NCI-H2196 (cell line): Measurements from ENCODE around the gene PIP5K1C.
"Not testable (repeated sequence)": the region's sequence is repeated elsewhere in the genome, so short reads cannot be mapped to it uniquely, and the experiment has no call there.

Experiments used
- DNase-seq: peaks from one replicate; lab custom pipeline; 2025; ENCODE audit not compliant: unreplicated experiment; lab: John Stamatoyannopoulos, UW

The PIP5K1C gene

DNA sequence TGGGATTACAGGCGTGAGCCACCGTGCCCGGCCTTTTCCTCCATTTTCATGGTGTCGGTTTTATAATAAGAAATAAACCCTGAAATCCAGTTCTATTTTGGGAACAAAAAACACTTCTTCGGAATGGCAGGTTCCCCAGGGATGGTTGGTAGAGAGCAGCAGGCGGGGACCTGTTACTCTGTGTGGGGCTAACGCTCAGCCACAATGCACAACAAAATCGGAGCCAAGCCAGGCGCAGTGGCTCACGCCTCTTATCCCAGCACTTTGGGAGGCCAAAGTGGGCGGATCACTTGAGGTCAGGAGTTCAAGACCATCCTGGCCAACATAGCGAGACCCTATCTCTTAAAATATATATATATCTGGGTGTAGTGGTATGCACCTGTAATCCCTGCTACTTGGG is 99.2 kb downstream of the PIP5K1C start:
- no peak for DNase-seq

DNA sequence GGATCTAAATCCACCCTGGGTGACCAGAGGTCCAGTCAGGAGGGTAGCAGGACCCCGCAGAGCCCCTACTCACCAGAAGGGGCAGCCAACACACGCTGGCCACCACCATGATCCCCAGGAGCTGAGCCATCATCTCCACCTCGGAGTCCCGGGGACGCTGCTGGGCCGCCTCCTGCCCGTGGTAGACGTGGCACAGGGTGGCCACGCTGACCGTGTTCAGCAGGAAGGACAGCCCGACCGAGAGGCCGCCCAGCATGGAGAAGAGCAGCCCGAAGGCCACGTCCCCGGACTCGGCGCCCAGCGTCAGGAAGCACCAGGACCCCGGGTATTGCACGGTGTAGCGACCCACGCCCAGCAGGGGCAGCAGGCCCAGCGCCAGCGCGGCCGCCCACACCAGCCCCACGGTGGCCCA is 100.5 kb downstream of the PIP5K1C start:
- no peak for DNase-seq

DNA sequence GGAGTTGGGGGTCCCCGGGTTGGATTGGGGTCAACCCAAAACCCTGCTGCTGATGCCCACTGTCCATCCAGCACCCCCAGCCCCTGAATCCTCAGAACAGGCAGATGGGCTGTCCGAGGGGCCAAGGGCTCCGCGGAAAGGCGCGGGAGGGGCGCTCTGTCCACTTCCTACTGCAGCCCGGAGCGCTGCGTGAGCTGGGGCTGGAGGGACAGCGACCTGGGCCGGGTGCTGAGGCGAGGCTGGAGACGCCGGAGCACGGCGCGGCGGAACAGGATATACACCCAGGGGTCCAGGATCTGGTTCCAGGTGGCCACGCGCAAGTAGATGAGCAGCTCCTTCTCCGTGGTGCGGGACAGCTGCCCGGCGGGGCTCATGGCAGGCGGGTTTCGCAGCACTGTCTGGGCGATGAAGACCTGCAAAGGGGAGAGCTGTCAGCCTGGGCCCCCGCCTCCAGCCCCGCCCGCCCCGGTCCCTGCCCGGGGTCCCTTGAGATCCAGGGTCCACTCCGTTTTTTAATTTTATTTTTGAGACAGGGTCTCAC is 104.7 kb downstream of the PIP5K1C start:
- DNase-seq, result no peak

DNA sequence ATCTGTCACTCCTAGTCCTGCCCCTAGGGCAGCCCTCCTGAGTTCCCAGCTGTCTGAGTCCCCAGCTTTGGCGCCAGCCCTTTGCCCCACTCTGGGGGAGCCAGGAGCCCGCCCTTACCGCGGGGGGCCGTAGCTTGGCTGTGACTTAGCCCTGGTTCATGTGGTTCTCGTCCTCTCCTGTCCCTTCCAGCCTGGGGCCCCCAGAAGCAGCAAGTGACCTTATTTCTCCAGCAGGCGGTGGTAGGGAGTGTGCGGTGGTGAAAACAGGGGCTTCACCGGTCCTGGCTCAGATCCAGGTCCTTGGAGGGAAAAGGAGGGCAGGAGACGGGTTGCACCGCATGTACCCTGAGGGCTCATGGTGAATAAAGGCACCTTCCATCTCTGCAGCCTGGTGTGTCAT is 107.1 kb downstream of the PIP5K1C start:
- no peak for DNase-seq

DNA sequence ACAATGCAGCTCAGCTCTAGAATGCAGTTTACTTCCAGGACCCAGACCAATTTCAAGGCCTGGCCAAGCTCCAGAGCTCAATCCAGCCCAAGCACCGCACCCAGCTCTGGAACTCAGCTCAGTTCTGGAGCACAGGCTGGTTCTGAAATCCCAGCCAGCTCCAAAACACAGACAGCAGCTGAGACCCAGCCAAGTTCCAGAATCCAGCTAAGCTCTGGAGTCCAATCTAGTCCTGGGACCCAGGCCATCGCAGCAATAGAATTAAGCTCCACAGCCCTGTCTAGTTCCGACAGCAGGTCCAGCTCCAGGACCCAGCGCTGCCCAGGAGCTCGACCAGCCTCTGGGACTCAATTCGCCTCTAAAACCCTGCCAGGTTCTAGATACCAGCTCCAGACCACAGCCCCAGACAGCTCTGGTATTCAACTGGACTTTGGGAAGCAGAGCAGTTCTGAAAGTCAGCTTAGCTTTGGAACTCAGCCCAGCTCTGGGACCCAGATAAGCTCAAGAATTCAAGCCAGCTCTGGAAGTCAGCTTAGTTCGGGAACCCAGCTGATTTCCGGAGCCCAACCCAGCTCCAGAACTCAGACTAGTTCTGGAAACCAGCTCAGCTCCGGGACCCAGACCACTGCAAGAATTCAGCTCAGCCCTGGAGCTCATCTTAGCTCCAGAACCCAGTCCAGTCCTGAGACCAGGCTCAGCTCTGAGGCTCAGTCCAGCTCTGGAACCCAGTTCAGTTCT is 108.2 kb downstream of the PIP5K1C start:
- no peak for DNase-seq

DNA sequence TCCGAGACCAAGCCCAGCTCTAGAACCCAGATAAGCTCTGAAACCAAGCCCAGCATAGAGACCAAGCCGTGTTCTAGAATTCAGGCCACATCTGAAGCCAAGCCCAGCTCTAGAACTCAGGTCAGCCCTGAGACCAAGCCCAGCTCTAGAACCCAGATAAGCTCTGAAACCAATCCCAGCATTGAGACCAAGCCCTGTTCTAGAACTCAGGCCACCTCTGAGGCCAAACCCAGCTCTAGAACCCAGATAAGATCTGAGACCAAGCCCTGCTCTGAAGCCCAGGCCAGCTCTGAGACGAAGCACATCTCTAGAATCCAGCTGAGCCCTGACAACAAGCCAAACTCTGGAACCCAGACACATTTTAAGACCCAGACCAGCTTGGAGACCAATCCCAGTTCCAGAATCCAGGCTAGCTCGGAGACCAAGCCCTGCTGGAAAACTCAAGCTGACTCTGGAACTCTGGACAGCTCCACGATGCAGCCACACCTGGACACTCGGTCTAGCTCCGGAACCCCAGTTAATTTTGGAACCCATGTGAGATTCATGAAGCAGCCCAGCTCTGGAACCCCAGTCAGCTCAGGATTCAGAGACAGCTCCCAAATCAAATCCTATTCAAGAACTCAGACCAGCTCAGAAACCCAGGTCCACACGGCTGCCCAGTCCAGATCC is 109.1 kb downstream of the PIP5K1C start:
- DNase-seq, result no peak

DNA sequence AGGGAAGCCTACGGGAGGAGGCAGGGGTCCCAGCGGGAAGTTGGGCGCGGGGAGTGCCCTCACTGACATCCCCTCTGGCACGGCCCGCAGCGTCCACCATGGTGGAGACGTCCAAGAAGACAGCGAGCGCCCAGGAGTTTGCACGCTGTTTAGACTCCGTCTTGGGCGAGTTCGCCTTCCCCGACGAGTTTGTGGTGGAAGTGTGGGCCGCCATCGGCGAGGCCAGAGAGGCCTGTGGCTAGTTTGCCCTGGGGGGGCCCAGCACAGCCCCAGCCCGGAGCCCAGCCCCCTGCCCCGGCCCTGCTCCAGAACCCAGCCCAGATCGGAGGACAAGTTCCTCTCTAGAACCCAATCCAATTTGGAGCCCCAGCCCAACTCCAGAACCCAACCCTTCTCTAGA is 110.3 kb downstream of the PIP5K1C start:
- DNase-seq, result no peak

DNA sequence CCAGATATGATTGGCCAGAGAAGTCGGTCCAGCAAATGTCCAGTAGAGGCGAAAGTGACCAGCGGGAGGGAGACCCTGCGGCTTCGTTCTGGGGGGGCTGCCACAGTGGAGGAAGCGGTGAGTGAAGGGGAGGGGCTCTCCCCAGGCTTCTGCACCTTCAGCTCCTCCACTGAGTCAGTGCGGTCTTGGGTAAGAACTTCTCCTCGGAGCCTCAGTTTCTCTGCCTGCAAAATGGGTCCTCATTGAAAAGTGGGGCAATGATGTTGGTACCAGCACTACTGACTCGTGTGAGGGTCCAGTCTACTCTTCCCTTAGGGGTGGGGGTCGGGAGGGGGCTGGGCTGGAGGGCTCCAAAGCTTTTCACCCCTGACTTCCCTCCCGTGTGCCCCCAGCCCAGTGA is 110.8 kb downstream of the PIP5K1C start:
- DNase-seq, result no peak

DNA sequence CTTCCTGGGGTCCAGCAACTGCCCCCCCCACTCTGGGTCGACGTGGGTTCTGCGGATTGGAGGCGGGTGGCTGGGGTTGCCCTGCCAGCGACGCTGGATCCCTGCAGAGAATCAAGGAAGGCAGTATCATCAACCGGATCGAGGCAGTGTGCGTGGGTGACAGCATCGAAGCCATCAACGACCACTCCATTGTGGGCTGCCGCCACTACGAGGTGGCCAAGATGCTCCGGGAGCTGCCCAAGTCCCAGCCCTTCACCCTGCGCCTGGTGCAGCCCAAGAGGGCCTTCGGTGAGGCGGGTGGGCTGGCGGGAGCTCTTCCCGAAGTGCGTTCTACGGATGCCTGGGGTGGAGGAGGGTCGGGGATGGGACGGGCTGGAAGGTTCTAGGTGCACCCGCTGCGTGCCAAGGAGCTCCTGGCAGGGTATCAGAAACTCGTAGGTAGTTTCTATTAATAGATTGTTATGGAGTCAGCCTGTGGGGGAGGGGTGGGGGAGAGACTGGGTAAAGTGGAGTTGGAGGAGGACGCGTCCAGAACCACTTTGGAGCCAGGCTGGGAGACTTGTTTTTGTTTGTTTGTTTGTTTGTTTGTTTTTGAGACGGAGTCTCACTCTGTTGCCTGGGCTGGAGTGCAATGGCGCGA is 113.4 kb downstream of the PIP5K1C start:
- no peak for DNase-seq

DNA sequence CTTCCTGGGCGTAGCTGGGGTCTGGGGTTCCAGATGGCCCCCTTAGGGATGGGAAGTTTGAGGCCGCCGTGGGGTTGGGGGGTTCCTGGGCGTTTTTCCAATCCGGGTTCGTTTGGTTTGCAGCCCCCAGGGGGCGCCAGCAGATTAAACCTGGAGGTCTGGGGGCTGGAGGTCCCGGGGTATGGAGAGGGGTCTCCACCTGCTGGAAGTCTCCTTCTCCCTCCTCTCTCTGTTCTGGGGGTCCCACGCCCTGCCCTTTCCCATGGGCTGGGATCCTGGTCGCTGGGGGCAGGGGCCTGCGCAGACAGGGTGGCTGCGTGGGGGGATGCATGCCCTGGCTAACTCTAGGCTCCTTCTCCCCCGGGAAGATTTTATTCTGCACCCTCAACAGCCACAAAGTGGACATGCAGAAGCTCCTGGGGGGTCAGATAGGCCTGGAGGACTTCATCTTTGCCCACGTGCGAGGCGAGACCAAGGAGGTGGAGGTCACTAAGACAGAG is 114.1 kb downstream of the PIP5K1C start:
- DNase-seq, result peak; percentile 27

DNA sequence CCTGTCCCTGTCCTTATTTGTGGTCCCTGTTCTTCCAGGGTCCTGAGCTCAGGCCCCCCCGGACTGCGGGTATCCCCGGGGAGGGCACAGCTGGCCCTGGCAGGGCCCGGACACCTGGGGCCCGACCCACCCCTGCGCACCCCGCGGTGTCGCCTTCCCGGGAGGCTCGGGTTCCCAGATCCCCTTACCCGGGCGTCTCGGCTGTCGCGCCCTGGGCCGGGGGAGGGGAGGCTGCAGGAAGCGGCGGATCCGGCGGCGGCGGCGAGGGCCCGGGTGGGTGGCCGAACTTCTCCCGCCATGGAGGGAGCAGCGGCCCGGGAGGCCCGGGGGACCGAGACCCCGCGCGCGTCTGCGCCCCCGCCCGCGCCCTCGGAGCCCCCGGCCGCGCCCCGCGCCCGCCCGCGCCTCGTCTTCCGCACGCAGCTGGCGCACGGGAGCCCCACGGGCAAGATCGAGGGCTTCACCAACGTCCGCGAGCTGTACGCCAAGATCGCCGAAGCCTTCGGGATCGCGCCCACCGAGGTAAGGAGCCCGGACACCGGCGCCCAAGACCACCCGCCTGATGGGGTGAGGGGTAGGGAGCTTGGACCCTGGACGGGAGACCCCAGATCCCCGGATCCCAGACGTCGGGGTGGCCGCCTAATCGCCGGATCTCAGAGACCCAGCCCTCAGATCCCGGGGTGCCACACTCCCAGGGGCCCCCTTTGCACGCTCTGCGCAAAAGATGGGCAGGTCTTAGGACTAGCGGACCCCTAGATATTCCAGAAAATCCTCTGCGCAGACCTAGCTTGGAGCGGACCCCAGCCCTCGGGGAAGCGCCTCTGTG is 114.8 kb downstream of the PIP5K1C start, which contains the start of gene GIPC3:
Gene GIPC3, plus strand, starts transcription at position 178 of the 826 bp plus-strand sequence. Its CDS starts 120 bp downstream, at position 298.
- no peak for DNase-seq

DNA sequence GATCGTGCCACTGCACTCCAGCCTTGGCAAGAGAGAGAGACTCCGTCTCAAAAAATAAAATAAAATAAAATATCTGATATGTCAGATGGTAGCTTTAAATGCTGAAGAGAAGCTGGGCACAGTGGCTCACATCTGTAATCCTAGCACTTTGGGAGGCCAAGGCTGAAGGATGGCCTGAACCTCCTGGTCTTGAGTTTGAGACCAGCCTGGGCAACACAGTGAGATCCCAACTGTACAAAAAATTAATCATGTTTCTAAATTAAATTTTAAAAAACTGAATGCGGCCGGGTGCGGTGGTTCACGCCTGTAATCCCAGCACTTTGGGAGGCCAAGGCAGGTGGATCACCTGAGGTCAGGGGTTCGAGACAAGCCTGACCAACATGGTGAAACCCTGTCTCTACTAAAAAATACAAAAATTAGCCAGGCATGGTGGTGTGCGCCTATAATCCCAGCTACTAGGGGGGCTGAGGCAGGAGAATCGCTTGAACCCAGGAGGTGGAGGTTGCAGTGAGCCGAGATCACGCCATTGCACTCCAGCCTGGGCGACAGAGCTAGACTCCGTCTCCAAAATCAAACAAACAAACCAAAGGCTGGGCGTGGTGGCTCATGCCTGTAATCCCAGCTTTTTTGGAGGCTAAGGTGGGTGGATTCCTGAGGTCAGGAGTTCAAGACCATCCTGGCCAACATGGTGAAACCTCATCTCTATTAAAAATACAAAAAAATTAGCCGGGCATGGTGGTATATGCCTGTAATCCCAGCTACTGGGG is 116.0 kb downstream of the PIP5K1C start:
- not testable (repeated sequence) for DNase-seq

DNA sequence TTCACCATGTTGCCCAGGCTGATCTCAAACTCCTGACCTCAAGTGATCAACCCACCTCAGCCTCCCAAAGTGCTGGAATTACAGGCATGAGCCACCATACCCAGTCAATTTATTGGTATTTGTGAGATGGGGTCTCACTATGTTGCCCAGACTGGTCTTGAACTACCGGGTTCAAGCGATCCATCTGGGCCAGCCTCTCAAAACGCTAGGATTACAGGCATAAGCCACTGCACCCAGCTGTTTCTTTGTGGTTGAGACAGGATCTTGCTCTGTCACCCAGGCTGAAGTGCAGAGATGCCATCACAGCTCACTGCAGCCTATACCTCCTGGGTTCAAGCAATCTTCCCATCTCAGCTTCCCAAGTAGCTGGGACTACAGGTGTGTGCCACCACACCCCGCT is 118.5 kb downstream of the PIP5K1C start:
- not testable (repeated sequence) for DNase-seq
